Esophagus squamous epithelium (tissue), 4 donors: ENCODE measurements around the gene PRDM11.

Experiments used
- POLR2A ChIP-seq, 4 donors: fragments of 450-650 bp; IDR thresholded peaks; one replicate each; pipeline ENCODE4 v1.6.1; 2017; ENCODE audit warnings: antibody characterized with exemption in 4 of 4, mild to moderate bottlenecking in 4 of 4, moderate library complexity in 3 of 4
- TF ChIP-seq, protein P1 (sequence below), 6 experiments: fragments of 450-650 bp in 4 of 6; fragments of 200-600 bp in 2 of 6; sonication (generic) in 2 of 6; IDR thresholded peaks; one replicate each; pipeline ENCODE4 v1.5.1; 2016 to 2019; ENCODE audit warnings: antibody characterized with exemption in 6 of 6, mild to moderate bottlenecking in 4 of 6, moderate library complexity in 4 of 6

DNA sequence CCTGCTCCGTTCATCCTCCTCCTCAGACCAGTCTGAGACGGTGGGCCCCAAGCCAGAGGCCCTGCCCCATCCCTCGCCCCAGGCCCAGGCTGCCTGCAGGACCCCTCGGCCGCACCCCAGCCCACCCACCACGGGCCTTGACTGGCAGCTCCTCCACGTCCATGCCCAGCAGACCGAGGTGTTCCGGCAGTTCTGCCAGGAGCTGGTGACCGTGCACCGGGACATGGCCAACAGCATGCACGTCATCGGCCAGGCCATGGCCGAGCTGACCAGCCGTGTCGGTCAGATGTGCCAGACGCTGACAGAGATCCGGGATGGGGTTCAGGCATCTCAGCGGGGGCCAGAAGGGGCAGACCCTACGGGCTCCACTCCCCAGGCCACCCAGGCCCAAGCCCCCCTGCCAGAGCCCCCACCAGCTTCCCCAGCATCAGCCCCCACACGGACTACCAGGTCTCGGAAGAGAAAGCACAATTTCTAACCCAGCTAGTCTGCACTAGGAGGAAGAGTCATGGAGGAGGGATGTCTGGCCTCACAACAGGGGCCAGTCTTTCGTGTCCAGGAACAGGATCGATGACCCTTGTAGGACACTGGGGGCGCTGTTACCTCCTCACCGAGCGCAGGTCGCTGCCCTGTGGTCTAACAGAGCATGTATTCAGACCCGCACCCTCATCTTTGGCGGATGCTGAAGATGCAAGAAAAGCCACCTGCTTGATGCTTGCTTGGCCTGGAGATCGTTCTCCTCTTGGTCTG, 66.3 kb downstream of the PRDM11 start:
- TF ChIP-seq, protein P1, sequence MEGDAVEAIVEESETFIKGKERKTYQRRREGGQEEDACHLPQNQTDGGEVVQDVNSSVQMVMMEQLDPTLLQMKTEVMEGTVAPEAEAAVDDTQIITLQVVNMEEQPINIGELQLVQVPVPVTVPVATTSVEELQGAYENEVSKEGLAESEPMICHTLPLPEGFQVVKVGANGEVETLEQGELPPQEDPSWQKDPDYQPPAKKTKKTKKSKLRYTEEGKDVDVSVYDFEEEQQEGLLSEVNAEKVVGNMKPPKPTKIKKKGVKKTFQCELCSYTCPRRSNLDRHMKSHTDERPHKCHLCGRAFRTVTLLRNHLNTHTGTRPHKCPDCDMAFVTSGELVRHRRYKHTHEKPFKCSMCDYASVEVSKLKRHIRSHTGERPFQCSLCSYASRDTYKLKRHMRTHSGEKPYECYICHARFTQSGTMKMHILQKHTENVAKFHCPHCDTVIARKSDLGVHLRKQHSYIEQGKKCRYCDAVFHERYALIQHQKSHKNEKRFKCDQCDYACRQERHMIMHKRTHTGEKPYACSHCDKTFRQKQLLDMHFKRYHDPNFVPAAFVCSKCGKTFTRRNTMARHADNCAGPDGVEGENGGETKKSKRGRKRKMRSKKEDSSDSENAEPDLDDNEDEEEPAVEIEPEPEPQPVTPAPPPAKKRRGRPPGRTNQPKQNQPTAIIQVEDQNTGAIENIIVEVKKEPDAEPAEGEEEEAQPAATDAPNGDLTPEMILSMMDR (IDR thresholded peaks at IDR 0.05) = no peak
- no peak for TF ChIP-seq POLR2A (IDR thresholded peaks at IDR 0.05)
